Umbilical cord (tissue), 2 donors: ENCODE measurements around the gene PTPRC. TPM values are rescaled to one million over a fixed set of nuclear protein-coding genes. Genes with fewer than 3 reads are reported as not detected.
A peak's percentile ranks its signal among the peaks of the same experiment; 100 is the strongest.

Experiments used
- DNase-seq: peaks from one replicate; pipeline ENCODE4 v3.0.0-alpha.2; 2015; ENCODE audit warnings: low spot score
- total RNA-seq: library from RNA; depleted of rRNA; stranded (reverse); fragments of >200 nt; gene quantifications from one replicate; pipeline ENCODE4 v1.2.3, GENCODE V29; 2014; ENCODE audit warnings: low replicate concordance; ENCODE audit not compliant: insufficient read depth

Gene PTPRC
- total RNA-seq, 1 donor from 2014 or later = 67.7 TPM

- DNase-seq = no peak
Observed at GRCh38 chr1:198674009-198674408, 35.2 kb downstream of the PTPRC start.

GRCh38 chr1:198676253-198676652 lies 37.4 kb downstream of the PTPRC start:
- no peak for DNase-seq

- DNase-seq = no peak
Observed at GRCh38 chr1:198677027-198677426, 38.2 kb downstream of the PTPRC start.

- DNase-seq = no peak
Observed at GRCh38 chr1:198677871-198678270, 39.0 kb downstream of the PTPRC start.

- DNase-seq = no peak
Observed at GRCh38 chr1:198678301-198678836, 39.5 kb downstream of the PTPRC start.

- no peak for DNase-seq
Observed at GRCh38 chr1:198678901-198679329, 40.1 kb downstream of the PTPRC start.

GRCh38 chr1:198679535-198680173 lies 40.8 kb downstream of the PTPRC start:
- no peak for DNase-seq

GRCh38 chr1:198680174-198680875 lies 41.5 kb downstream of the PTPRC start:
- no peak for DNase-seq

GRCh38 chr1:198681252-198681651 lies 42.4 kb downstream of the PTPRC start:
- DNase-seq = no peak

- peak; percentile 86 for DNase-seq
Observed at GRCh38 chr1:198681831-198682759, 43.3 kb downstream of the PTPRC start.

- no peak for DNase-seq
Observed at GRCh38 chr1:198682850-198683249, 44.0 kb downstream of the PTPRC start.

- no peak for DNase-seq
Observed at GRCh38 chr1:198683449-198683848, 44.6 kb downstream of the PTPRC start.

- peak; percentile 68 for DNase-seq
Observed at GRCh38 chr1:198686069-198686728, 47.4 kb downstream of the PTPRC start.

GRCh38 chr1:198687429-198687828 lies 48.6 kb downstream of the PTPRC start:
- DNase-seq = no peak

GRCh38 chr1:198691063-198691462 lies 52.2 kb downstream of the PTPRC start:
- DNase-seq = no peak

GRCh38 chr1:198693321-198693720 lies 54.5 kb downstream of the PTPRC start:
- no peak for DNase-seq

GRCh38 chr1:198694542-198694941 lies 55.7 kb downstream of the PTPRC start:
- DNase-seq = no peak

GRCh38 chr1:198696211-198696610 lies 57.4 kb downstream of the PTPRC start:
- DNase-seq = no peak

- peak; percentile 44 for DNase-seq
Observed at GRCh38 chr1:198699167-198700015, 60.6 kb downstream of the PTPRC start.

- no peak for DNase-seq
Observed at GRCh38 chr1:198700016-198700392, 61.2 kb downstream of the PTPRC start.
